ENCODE results near the gene FAM120A.

The FAM120A gene

DNA sequence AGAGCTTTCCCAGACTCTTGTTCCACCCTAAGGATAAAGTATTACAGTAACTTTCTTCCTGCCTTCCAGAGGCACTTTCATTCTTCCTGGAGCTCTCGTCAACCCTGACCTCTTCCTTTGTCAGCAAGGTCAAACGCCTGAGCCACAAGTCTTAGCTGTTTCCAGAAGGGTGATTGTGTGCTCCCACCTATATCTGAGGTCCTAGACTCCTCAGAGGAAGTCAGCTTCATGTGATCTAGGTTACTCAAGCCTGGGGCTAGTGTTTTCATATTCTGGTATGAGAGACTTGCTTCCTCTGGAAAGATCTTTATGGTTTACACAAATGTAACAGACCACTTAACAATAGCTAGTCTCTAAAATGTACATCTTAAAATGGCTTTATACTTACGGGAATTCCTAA lies 5.4 kb upstream of the FAM120A start:
- no peak for DNase-seq

DNA sequence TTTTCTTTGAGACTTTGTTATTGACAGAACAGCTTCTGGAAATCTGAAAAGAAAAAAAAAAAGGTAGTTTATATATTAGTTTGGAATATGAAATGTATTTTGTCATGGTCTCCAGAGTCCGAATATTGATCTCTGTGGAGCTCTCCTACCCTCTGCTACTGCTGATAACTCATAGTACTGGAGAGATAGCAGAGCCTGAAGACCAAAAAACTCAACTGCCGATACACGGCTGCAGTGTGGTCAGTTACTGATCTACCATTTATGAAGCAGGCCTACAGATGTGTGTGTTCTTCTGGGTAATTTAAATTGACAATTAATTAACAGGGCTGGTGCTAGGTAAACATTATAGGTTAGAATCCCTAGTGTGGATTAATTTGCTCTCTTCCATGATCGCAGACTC lies 3.8 kb upstream of the FAM120A start:
- DNase-seq, result no peak

DNA sequence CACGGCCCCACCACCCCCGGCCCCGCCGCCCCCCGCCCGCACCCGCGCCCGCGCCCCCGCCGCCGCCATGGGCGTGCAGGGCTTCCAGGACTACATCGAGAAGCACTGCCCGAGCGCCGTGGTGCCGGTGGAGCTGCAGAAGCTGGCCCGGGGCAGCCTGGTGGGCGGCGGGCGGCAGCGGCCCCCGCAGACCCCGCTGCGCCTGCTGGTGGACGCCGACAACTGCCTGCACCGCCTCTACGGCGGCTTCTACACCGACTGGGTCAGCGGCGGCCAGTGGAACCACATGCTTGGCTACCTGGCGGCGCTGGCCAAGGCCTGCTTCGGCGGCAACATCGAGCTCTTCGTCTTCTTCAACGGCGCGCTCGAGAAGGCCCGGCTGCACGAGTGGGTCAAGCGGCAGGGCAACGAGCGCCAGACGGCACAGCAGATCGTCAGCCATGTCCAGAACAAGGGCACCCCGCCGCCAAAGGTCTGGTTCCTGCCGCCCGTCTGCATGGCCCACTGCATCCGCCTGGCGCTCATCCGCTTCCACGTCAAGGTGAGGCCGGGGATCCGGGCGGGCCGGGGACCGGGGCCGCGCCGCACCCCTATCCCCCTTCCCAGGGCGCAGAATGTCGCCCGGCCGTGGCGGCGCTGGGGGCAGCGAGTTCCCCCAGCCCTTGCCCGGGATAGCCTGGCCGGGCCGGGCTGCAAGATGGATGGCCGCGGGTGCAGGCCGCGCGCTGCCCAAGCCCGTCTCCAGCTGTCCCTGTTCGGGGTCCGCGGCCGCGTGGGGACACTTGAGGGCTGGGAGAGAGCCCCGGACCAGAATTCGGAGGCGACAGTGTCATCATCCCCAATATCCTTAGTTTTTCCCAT lies 594 bp downstream of the FAM120A start:
- DNase-seq, result peak; percentile 16

DNA sequence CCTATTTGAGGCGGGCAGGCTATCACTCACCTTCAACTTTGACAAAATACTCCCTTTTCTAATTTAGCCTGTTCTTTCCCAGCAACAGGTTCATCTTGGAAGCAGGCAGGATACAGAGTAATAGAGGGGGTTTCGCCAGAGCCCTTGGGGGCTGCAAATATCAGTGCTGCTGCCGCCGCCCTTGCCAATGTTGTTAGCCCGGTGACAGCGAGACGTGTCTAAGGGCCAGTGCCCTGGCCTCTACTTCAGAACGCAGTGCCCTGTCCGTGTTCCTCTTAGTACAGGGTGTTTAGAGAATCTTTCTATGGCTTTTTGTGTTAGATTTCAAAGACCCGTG lies 1.2 kb downstream of the FAM120A start:
- no peak for DNase-seq

DNA sequence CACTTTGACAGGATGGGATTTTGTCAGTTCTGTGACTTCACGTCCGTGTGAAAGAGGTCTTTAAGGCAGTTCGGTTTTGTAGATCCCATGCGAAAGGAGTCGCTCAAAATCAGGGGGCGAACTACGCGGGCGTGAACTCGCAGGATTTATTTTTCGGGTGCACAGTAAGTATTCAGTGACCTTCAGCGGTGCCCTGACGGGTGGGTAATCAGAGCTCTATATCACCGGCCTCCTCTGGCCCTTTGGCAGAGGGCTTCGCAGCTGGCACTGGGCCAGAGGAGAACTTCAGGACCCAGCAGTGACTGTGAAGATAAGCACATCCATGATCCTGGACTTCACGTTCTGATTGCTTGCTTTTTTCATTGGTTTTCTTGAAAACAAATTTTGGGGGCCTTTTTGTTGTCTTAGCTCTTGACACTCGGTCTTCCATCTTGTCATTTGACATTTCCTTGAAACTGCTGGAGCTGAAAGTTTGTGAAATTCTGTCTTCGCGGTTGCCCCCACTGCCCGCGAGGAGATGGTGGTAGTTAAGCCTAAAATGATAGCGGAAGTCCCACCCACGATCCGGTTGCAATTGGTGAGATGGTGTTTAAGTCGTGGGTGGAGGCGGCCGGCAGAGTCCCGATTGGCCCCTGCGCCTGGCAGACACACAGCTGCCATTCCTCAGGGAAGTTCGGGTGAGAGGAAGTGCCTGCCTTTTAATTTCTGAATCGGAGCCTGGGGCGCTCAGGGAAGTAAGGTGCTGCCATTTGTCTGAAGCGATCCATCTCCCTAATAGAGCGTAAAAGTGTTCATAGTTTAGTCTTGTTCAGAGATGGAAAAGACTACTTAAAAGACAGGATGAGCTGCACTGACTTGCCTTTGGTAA lies 1.8 kb downstream of the FAM120A start, which contains the start of gene FAM120AOS:
Gene FAM120AOS (minus strand): TSS at position 535 of the 868 bp plus-strand sequence. CDS start 872 bp downstream, outside the sequence.
- peak; percentile 84 for DNase-seq

DNA sequence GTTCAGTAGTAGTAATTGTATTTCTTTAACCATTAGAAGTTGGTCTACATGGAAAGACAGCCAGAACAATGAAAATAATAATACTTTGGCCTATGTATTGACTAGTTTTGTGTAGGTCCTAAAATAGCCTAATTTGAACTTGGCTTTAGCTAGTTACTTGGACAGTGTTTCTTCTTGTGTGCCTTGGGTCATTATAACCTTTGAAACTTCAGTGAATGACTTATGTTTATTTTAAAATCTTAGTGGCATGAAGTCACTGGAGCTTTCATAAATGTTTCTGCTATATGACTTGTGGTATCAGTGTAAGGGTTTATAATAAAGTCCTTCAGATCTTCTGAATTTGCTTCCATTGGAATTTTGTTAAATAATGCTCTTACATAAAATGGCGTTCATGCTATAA lies 4.5 kb downstream of the FAM120A start:
- no peak for DNase-seq

DNA sequence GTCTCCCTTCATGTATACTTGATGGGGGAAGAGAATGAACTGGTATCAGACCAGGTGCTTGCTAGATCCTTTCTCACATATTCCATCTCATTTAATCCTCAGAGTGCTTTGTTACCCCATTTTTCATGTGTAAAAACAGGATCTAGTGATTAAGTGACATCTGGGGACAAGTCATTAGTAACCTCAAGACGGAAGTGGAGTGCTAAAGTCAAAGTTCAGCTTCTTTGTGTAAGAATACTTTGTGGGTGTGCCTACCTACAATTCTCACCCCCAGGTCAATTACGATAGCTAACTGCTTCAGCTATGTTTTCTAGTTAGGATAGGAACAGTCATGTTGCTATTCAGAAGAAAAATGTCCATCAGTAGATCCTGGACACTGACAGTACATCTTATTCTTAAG lies 5.0 kb downstream of the FAM120A start:
- no peak for DNase-seq

DNA sequence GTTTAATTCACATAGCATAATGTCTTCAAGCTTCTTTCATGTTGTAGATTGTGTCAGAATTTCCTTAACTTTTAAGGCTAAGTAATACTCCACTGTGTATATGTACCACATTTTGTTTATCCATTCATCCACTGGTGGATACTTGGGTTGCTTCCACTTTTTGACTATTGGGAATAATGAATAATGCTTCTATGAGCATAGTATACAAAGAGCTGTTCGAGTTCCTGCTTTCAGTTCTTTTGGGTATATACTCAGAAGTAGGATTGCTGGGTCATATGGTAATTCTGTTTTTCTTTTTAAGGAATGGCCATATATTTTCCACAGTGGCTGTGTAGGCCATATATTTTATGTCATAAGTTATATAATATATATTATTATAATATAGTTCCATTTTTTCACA lies 5.5 kb downstream of the FAM120A start:
- no peak for DNase-seq

DNA sequence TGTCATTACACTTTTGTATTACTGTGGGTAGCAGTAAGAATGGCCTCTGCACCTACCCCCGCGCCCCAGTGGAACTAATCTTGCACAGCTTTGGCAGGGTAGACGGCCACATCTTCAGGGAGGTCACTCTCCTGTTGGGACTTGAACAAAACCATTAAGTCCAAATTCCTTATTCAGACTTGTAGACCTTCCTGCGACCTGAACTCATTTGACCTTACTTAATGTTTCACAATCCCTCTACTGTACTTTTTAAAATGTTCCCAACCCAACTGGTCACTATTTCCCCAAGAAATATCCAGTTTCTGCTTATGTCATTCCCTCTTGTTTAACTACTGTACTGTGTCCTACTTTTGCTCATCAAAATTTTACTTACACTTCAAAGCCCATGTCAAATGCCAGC lies 7.2 kb downstream of the FAM120A start:
- DNase-seq, result no peak

DNA sequence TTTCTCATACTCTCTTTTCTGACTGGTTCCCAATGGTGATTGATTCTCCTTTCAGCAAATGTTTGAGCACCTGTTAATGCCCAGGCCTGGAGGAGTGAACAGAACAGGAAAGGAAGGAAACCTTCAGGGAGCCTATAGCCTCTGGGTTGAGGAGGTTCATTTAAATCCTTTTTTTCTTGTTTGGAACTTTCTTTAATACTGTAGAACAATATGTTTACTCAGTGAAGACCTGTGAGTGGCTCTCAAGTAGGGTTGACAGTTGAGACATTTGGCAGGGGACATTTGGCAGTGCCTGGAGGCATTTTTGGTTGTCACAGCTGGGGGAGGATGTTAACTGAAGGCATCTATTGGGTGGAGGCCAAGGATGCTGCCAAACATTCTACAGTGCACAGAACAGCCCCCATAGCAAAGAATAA lies 8.0 kb downstream of the FAM120A start:
- DNase-seq, result no peak

DNA sequence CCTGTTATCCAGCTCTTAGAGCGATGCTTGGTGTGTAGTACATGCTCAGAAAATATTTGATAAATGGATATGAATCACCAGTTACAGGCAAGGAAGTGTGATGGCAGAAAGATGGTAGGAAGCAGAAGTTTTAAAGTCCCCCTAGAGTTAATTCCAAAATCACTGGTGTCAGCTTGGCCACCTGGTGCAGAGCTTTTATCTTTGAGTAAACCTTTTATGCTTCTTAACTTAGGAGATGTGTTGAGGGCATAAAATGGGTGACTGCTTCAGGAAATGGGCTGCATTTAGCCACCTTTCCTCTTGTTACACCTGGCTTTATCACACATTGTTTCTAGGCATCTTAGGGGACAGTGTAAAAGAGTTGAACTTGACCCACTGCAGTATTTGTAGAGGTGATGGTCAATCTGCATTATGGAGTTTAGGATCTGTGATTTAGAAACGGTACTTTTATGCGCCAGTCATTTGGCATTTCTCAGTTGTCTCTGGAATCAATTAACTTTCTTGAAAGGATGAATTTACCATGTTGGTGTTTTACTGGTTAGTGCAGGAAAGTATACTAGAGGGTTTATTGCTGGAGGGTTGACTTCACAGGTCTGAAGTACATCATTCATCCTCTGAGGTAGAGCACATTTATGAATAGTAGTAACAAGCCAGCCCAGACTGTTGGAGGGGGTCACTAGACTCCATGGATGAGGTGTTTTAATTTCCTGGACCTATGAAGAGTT lies 9.4 kb downstream of the FAM120A start:
- no peak for DNase-seq

DNA sequence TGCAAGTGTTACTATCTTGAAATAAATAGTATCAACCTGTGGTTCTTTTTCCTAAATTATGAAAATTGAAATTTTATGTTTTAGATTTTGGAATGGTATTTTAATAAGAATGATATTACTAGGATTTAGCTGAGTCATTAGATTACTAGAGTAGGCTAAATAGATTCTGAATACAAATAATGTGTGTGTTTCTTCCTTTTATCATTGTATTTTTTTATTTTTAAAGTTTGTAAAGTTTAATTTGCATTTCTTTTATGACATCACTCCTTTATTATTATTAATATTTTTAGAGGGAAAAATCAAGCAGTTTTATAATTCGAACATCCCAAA lies 9.9 kb downstream of the FAM120A start:
- no peak for DNase-seq

DNA sequence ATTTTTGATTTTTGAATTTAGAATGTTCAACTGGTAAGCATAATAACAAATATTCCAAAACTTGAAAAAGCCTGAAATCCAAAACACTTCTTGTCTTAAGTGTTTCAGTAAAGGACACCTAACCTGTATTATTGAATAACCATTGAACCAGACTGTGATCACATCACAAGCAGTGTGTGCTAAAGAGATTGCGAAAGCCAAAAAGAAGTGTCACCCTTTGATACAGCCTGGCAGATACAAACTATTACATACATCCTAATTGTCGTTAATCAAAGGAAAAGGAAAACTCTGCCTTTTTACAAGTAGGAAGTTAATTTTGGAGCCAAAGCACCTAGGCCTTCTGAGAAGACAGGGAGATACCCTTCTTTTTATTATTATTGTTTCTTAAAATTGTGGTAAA lies 10.3 kb downstream of the FAM120A start:
- DNase-seq, result no peak

DNA sequence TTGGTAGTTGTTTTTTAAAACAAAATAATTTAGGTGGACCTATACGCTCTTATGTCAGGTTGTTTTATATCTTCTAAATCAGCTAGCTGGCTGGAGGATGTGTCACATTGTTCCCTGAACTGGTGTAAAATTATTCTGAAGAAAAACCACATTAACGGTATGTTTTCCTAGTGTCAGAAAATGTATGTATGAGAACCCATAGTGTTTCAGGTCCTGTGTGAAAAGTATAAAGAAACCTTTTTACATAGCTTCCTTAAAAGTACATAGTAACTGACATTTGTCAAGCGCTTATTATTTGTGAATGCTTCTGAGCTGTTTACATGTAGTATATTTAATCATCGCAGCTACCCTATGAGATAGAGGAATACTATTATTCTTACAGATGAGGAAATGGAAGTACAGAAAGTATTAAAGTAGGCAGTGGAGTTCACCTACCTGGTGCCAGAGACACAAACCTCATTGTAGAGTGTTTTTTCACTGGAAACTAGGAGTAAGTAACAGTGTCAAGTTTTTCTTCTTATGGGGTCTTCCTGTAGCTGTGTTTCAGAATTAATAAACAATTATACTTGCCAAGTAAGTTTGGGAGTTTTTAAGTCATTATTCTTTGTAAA lies 12.3 kb downstream of the FAM120A start:
- no peak for DNase-seq

DNA sequence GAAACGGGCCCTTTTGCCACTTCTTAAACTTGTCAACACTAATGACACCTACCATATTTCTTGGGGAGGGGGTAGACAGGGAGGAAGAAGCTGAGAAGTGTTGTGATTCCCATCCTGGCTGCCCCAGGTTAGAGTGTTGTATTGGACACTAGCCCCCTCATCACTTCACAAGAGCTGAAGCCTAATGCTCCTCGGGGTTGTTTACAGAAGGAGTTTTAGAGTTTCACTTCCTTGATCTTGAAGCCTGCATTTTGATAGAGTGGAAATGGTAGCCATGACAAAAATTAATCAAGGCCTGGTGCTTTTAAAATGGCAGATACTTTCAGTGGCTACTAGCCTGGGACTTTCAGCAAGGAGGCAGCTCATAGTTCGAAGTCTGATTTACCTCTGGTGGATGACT lies 12.9 kb downstream of the FAM120A start:
- DNase-seq, result no peak

DNA sequence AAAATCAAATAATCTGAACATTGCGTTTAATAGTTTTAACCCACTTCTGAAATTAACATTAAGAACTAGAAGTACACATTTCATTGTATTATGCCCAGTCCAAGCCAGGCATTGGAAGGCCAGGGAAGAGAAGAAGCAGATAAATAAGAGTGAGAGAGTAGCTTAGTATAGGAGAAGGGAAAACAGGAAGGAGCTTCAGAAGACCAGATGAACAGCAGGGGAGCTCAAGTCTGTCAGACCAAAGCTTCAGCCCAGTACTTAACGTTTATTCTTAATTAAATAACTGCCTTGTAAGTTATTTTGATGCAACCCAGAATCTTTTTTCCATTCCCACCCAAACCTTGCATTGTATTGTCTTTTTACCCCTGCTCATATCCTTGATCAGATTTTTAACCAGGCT lies 13.4 kb downstream of the FAM120A start:
- DNase-seq, result no peak

DNA sequence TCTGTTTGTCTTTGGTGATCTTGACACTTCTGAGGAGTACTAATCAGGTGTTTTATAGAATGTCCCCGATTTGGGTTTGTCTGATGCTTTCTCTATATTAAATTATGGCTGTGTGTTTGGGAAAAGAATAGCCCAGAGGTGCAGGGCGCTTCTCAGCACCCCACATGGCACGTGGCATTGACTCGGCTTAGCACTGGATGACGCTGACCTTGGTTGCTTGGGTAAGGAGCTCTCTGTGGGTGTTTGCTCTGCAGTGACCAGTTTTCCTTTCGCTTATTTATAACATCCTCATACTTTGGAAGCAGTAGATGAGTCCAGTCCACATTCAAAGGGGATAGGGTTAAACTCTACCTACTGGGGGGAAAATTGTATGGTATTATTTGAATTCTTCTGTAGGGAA lies 14.4 kb downstream of the FAM120A start:
- DNase-seq, result no peak

DNA sequence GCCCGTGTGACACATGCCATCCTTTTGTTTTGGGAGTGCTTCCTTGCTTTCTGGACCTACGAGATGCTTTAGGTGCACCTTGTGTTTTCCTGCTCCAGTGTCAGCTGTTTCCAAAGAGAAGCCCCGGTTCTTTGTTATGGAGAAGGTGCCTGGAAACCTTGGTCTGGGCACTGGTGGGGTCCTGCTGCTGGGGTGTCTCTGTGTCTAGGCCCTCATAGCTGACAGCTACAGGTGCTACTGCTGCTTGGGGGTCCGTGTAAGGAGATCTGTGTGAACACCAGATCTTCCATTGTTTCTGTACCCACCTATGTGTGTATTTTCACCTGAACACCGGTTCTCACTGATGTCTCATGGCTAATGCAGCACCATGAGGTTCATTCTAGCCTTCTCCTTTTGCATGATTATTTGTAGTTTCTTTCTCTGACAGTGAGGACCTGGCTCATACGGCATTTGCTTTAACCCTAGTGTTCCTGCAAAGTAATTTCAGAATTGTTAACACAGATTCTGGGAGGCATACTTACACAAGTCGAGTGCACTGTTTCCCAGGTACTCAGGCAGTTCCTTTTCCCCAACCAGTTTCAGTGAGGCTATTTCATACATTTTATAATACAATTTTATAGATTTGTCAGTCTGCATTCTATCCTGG lies 15.1 kb downstream of the FAM120A start:
- DNase-seq, result no peak

DNA sequence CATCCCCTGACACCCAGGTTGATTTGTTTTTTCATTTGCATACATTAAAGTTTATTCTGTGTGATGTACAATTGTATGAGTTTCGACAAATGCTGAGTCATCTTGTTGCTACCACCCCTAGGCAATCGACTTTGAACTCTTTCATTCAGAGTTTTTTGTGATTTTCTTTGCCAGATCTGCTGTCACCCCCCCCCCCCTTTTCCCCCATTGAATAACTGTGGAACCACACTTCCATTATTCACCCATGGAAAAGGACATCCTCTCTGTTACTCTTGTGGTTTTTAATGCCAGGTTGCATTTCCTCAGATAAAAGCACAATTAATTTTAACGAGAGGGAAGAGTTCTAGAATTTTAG lies 15.6 kb downstream of the FAM120A start:
- no peak for DNase-seq

DNA sequence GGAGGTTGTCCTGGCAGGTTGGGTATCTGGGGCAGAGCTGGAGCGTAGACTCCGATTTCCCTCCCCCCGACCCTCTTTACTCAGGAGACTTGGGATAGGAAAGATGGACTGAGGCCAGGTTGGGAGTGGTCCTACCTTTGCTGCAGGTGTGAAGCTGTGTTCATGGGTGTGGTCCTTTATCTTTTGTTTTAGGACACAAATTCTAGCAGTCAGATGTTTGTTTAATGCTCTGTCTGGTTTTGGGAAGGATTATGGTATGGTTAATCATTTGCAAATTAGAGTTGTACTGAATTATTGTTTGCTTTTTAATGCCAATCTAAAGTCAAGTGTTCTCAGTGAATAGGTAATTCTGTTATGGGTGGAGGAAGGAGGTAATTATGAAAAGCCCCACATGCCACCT lies 16.0 kb downstream of the FAM120A start:
- DNase-seq, result no peak

DNA sequence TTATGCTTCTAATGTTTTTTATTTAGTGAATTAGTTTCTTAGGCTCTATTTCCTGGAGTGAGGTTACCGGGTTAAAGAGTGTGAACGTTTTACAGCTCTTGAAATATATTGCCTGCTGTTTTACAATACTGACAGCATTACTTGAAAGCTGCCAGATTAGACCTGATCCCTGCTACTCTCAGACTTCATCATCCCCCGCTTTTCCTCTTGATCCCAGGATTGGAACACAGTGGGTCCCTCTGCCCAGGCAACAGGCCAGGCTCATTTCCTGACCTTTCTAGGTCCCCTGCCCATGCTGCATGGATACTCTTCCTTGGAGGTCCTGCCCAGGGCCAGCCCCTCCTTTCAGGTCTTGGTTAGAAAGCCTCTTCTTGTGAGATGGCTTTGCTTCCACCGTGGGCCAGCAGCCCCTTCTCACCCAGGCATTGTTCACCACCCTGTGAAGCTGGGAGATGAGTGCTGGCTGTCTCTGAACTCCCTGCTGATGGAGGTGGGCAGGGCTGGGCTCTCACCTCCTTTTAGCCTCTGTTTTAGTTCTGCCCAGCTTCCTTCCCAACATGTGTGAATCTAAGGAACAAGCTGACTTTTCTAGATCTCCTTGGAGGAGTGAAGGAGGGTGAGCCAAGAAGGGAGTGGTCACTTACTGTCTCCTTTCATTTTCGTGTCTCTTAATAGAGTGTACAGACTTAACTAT lies 17.4 kb downstream of the FAM120A start:
- DNase-seq, result no peak

DNA sequence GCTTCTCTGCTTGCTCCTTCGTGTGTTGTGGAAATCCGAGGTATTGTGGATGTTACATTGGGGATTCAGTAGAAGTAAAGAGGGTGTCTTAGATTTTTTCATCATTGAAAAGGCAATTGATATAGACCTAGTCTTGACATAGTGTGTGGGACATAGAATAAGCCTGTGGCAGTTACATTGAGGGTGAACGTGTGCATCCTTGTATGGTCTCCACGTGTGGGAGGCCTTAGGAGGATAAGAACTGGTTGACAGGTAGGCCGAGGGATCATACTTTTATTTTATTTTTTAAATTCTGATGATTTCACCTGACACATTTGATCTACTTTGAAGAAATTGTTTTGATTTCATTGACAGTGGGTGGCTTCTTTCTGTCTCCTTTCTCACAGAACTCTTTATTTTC lies 18.9 kb downstream of the FAM120A start:
- DNase-seq, result no peak

Data from effector CD4-positive, alpha-beta T cell (primary cell).